ENCODE measurements around the gene MAP4K4.

DNA sequence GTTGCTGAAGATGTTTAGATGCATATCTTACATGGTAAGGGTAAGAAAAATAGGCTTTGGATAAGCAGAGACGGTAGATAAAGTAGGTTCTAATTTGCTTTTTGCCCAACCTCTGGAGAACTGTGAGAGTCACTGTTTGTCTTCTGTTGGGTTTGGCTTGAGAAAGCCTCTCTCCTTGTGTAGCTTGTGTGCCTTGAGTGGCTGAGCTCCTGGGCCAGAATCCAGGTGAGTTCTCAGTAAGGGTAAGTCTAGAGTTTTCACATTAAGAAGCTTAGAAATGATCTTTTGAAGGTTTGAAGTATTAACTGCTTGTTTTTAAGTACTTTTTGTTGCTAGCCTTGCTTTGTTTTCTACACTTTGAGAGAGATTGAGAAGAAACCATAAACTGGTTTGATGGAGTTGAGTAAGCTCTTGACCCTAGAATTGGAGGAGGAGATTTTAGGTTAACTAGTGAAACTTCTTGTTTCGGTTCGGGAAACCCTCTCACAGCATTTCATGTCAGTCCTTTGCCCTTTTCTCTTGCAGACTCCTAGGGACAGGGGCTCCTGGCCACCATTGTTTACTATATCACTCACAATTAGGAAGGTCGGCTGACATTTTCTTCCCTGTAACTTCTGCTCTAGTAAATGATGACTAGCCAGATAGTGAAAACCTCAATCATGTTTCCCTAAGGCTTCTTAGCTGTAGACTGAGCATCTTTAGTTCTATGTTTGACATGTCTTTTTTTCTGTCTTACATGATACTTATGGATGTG is 26.0 kb downstream of the MAP4K4 start:
- no peak for TF ChIP-seq EZH2 (IDR thresholded peaks at IDR 0.05; ENCODE audit: insufficient read depth, poor library complexity, severe bottlenecking)
- TF ChIP-seq EZH2phosphoT487 (IDR thresholded peaks at IDR 0.05; ENCODE audit: insufficient read depth, low read depth): no peak

Data from GM23248 (cell line).